Measurements from ENCODE around the gene PHKA2. TPM values are rescaled to one million over a fixed set of nuclear protein-coding genes. Genes with fewer than 3 reads are reported as not detected.
"Not testable (repeated sequence)": the region's sequence is repeated elsewhere in the genome, so short reads cannot be mapped to it uniquely, and the experiment has no call there.

The PHKA2 gene
- total RNA-seq, 1 donor from 2014 or later, result 41.2 TPM

- Histone ChIP-seq H3K9me3 (replicated peaks) (no peaks in the 10 kb centered on the region), H3K36me3 (no peaks in the 10 kb centered on the region), H3K27ac (replicated peaks) (no peak overlapping the region), H3K4me1 (no peaks in the 10 kb centered on the region), H3K4me3 (no peak overlapping the region), H3K27me3 (ENCODE audit: low read depth) (no peaks in the 10 kb centered on the region)
- intact Hi-C loops (cut with micrococcal nuclease), result no loop called here
- TF ChIP-seq CTCF (IDR thresholded peaks at IDR 0.05; ENCODE audit: borderline replicate concordance), result no peak
- no peak for DNase-seq
Measured at GRCh38 chrX:18855919-18856644, 127.8 kb downstream of the PHKA2 start.

- H3K36me3 ChIP-seq; H3K27ac ChIP-seq (replicated peaks); intact Hi-C loops (cut with micrococcal nuclease); H3K4me1 ChIP-seq; H3K9me3 ChIP-seq (replicated peaks); DNase-seq; H3K27me3 ChIP-seq (ENCODE audit: low read depth); H3K4me3 ChIP-seq: not testable (repeated sequence)
Measured at GRCh38 chrX:18847901-18848300, 136.0 kb downstream of the PHKA2 start.

Other genes starting within 250 kb of the PHKA2 start
- 0.16 TPM for gene ADGRG2, start 138.4 kb upstream of the PHKA2 start, total RNA-seq